Measurements from ENCODE around the gene TRIM62. TPM values are rescaled to one million over a fixed set of nuclear protein-coding genes. Genes with fewer than 3 reads are reported as not detected.

Gene TRIM62
- total and polyA plus RNA-seq, 4 donors, result 0.60 to 1.3 (median 1.1) TPM

- no peaks in the 10 kb centered on the region for H3K27me3 ChIP-seq (ENCODE audit: control insufficient read depth in 4 of 4, insufficient read depth in 4 of 4, low read length in 3 of 4)
- 91% methylated on average over 2 of the region's 2 CpGs for WGBS
- no peak for DNase-seq (ENCODE audit: low spot score)
- H3K9ac ChIP-seq (ENCODE audit: low read depth in 1 of 2, low read length in 2 of 2), result no peak overlapping the region
- H3K27ac ChIP-seq (ENCODE audit: low read depth in 1 of 2, low read length in 2 of 2), result no peak overlapping the region
- TF ChIP-seq HNF4A (conservative IDR thresholded peaks at IDR 0.05), result no peak
- TF ChIP-seq REST (IDR thresholded peaks at IDR 0.05), result no peak
- no peak for TF ChIP-seq JUND (IDR thresholded peaks at IDR 0.05)
- TF ChIP-seq TAF1 (conservative IDR thresholded peaks at IDR 0.05), result no peak
- no peak for TF ChIP-seq EGR1 (IDR thresholded peaks at IDR 0.05; ENCODE audit: low read depth in 2 of 2)
- no peak for TF ChIP-seq CTCF (IDR thresholded peaks at IDR 0.05; ENCODE audit: low read depth, low read length, missing input control)
- TF ChIP-seq FOXA2 (IDR thresholded peaks at IDR 0.05), result no peak
- no peaks in the 10 kb centered on the region for H3K36me3 ChIP-seq (ENCODE audit: control insufficient read depth in 4 of 4, insufficient read depth in 3 of 4, low read depth in 1 of 4, low read length in 3 of 4)
- H3K9me3 ChIP-seq (ENCODE audit: control insufficient read depth in 4 of 4, low read length in 3 of 4), result no peaks in the 10 kb centered on the region
- H3K4me1 ChIP-seq (ENCODE audit: control insufficient read depth in 4 of 4, insufficient read depth in 4 of 4, low read length in 3 of 4), result no peaks in the 10 kb centered on the region
- H3K4me3 ChIP-seq (ENCODE audit: low read depth in 1 of 3, low read length in 3 of 3), result no peak overlapping the region
Measured at GRCh38 chr1:33141216-33141615, 40.6 kb downstream of the TRIM62 start.

GRCh38 chr1:33140153-33141149 is 41.4 kb downstream of the TRIM62 start:
- H3K4me3 ChIP-seq (ENCODE audit: low read depth in 1 of 3, low read length in 3 of 3), result no peak overlapping the region
- H3K9me3 ChIP-seq (ENCODE audit: control insufficient read depth in 4 of 4, low read length in 3 of 4), result no peaks in the 10 kb centered on the region
- no peaks in the 10 kb centered on the region for H3K36me3 ChIP-seq (ENCODE audit: control insufficient read depth in 4 of 4, insufficient read depth in 3 of 4, low read depth in 1 of 4, low read length in 3 of 4)
- 81% methylated on average over 9 of the region's 9 CpGs for WGBS
- no peaks in the 10 kb centered on the region for H3K27me3 ChIP-seq (ENCODE audit: control insufficient read depth in 4 of 4, insufficient read depth in 4 of 4, low read length in 3 of 4)
- DNase-seq (ENCODE audit: low spot score), result no peak
- no peak overlapping the region for H3K27ac ChIP-seq (ENCODE audit: low read depth in 1 of 2, low read length in 2 of 2)
- H3K4me1 ChIP-seq (ENCODE audit: control insufficient read depth in 4 of 4, insufficient read depth in 4 of 4, low read length in 3 of 4), result no peaks in the 10 kb centered on the region
- TF ChIP-seq HNF4G (IDR thresholded peaks at IDR 0.05), result no peak
- TF ChIP-seq ZBTB33 (IDR thresholded peaks at IDR 0.05), result no peak
- TF ChIP-seq REST (IDR thresholded peaks at IDR 0.05), result no peak
- no peak for TF ChIP-seq YY1 (IDR thresholded peaks at IDR 0.05)
- TF ChIP-seq EGR1 (IDR thresholded peaks at IDR 0.05; ENCODE audit: low read depth in 2 of 2), result no peak
- H3K9ac ChIP-seq (ENCODE audit: low read depth in 1 of 2, low read length in 2 of 2), result no peak overlapping the region
